PC-3 (cell line): Measurements from ENCODE around the gene TRIM44.

Experiments
- EZH2 ChIP-seq: fragments of 300-600 bp; sonication (generic); IDR thresholded peaks from one replicate; pipeline ENCODE4 v1.6.1; 2017; ENCODE audit warnings: antibody characterized with exemption, mild to moderate bottlenecking, low read length; ENCODE audit not compliant: unreplicated experiment
- TF ChIP-seq, protein P1 (sequence below): fragments of 300-600 bp; sonication (generic); conservative IDR thresholded peaks from 2 replicates; pipeline ENCODE4 v1.5.1; 2017; ENCODE audit warnings: antibody characterized with exemption, low read depth, mild to moderate bottlenecking, low read length

GRCh38 chr11:35853971-35854370 lies 191.4 kb downstream of the TRIM44 start:
- TF ChIP-seq, protein P1, sequence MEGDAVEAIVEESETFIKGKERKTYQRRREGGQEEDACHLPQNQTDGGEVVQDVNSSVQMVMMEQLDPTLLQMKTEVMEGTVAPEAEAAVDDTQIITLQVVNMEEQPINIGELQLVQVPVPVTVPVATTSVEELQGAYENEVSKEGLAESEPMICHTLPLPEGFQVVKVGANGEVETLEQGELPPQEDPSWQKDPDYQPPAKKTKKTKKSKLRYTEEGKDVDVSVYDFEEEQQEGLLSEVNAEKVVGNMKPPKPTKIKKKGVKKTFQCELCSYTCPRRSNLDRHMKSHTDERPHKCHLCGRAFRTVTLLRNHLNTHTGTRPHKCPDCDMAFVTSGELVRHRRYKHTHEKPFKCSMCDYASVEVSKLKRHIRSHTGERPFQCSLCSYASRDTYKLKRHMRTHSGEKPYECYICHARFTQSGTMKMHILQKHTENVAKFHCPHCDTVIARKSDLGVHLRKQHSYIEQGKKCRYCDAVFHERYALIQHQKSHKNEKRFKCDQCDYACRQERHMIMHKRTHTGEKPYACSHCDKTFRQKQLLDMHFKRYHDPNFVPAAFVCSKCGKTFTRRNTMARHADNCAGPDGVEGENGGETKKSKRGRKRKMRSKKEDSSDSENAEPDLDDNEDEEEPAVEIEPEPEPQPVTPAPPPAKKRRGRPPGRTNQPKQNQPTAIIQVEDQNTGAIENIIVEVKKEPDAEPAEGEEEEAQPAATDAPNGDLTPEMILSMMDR, result no peak
- TF ChIP-seq EZH2, result no peak
